GM18868 (cell line): ENCODE data around the gene SHISA6.

ENCODE experiments used
- ATAC-seq: cut with Tn5 transposase; IDR thresholded peaks from one replicate; pipeline ENCODE4 v1.9.1; 2021; ENCODE audit warnings: mild to moderate bottlenecking, moderate library complexity; ENCODE audit not compliant: unreplicated experiment

SHISA6 gene

GRCh38 chr17:11264183-11264871, 23.3 kb downstream of the SHISA6 start:
- ATAC-seq, result no peak

GRCh38 chr17:11267999-11268575, 27.1 kb downstream of the SHISA6 start:
- no peak for ATAC-seq

DNA sequence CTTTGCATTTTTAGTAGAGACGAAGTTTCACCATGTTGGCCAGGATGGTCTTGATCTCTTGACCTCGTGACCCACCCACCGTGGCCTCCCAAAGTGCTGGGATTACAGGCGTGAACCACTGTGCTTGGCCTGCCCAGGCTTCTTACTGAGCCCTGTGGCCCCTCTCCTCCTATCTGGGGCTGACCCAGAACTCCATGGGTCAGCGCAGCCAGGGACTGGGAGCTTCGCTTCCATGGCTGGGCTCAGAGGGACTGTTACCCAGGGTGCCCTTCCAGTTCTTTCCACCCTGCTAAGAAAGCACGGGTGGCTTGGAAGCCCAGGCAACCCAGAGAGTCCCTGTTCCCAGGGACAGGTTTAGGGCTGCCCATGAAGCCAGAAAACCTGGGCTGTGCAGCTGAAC, 28.2 kb downstream of the SHISA6 start:
- ATAC-seq, result no peak

DNA sequence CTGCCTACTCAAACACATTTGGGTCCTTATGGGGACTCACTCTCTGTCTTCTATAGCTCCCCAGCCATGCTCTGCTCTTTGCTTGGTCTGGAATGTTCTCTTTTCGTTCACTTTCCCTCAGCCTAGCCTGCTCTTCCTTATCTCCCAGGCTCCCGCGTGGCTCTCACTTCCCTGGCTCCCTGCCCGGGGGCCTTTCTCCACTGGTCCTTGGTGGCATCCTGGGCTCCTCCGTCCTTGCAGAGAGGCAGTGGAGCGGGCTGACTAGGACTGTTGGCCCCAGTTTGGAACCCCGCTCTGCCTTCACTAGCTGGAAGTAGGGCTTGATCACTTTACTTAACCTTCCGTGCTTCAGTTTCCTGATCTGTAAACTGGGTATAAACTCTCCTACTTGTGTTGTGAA, 31.2 kb downstream of the SHISA6 start:
- no peak for ATAC-seq

- ATAC-seq, result no peak
Observed at GRCh38 chr17:11273596-11273995, 32.6 kb downstream of the SHISA6 start.

GRCh38 chr17:11274106-11274505, 33.1 kb downstream of the SHISA6 start:
- ATAC-seq, result no peak

- no peak for ATAC-seq
Observed at GRCh38 chr17:11276486-11276885, 35.5 kb downstream of the SHISA6 start.

DNA sequence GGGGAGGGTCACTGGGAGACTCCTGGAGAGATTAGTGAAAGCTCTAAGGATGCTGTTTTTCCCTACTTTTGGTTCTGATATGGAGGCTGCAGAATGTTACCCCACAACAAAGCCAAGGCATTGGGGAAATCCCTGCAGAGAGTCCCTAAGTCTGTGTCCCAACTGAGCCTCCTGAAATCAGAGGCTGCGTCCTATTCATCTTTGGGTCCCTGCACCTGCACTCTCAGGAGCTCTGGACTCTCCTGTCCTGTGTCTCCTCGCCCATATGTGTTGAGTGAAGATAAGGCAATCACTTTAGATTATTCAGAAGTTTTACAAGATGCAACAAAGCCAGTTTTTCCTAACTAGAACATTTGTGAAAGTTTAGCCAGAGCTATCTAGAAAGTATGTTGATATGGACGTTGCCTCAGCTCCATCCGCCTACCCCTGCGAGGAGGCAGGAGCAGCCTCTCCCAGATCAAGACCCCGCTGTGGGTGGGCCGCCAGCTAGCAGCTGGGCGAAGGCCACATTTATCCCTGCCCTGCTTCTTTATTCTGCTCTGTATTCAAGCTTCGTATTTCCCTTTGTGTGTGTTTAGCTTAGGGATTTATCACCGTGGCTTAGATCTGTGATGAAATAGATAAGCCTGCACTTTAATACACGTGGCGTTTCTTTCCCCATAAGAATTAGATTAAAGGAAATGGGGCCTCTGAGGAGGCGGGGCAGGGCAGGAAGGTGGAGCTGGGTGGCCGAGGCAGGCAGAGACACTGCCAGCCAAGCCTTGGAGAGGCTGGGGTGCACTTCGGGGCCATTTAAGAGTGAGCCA, 37.4 kb downstream of the SHISA6 start:
- ATAC-seq, result no peak

DNA sequence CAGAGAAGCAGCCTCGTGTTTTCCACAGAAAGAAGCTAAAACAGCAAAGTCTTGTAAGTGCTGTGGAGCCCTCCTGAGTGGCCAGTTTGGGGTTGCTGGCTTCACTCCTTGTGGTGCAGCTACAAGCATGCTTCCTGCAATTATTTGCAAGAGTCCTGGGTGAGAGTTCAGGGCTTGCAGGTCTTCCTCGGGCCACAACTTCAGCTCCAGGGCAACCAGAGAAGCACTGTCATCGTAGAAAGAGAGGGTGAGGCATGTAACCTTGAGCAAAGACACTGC, 37.9 kb downstream of the SHISA6 start:
- no peak for ATAC-seq

GRCh38 chr17:11279776-11280344, 38.8 kb downstream of the SHISA6 start:
- ATAC-seq, result no peak

GRCh38 chr17:11282586-11282985, 41.6 kb downstream of the SHISA6 start:
- no peak for ATAC-seq

DNA sequence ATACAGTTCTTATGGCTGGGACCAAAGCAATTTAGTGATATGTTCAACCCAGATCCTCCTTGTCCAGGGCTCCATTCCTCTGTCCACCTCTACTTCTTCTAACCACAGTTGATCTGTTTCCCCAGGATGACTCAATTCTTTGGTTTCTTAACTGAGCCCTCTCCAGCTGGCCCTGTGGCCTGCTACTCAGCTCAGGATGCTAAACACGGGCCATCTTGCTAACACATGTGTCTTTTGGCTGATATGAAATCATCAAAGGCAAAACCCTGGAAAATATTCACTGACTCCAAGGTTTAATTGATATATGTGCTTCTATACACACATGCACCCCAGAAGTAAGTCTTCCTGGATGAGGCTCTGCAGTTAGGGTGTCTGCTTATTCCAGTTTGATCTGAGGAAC, 43.8 kb downstream of the SHISA6 start:
- no peak for ATAC-seq

GRCh38 chr17:11285946-11286345, 44.9 kb downstream of the SHISA6 start:
- ATAC-seq, result no peak

DNA sequence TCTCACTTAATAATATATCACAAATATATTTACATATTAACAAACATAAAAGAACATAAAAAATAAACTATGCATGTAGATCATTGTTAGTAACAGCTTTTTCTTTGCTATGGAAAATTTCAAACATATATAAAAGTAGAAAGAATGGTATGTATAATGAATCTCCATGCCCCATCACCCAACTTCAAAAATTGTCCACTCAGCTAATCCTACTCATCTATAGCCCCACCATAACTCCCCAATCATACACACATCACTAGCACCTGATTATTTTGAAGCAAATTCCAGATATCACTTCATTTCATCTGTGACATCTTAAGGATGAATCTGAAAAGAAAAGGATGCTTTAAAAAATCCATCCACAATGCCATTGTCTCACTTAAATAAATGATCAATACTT, 46.8 kb downstream of the SHISA6 start:
- ATAC-seq, result no peak

DNA sequence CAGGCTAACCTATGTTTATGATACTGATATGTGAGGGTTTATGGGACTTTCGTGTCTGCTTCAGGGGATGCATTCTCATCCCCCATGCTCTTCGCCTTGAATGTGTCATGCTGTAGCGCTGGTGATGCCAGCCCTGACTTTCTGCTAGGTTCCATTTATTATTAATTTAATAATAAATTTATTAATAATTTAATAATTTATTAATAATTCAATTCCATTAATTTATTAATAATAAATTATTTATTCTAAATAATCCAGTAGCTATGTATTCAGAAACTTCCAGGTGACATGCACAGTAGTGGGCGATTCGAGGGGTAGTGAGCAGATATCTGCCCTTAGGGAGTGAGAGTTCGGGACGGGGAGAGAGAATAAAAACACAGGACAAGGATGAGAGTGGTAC, 49.8 kb downstream of the SHISA6 start:
- ATAC-seq, result no peak

- no peak for ATAC-seq
Observed at GRCh38 chr17:11292491-11292890, 51.5 kb downstream of the SHISA6 start.

GRCh38 chr17:11293480-11293879, 52.5 kb downstream of the SHISA6 start:
- ATAC-seq, result no peak

GRCh38 chr17:11294826-11295225, 53.8 kb downstream of the SHISA6 start:
- no peak for ATAC-seq

- ATAC-seq, result no peak
Observed at GRCh38 chr17:11296994-11297393, 56.0 kb downstream of the SHISA6 start.

DNA sequence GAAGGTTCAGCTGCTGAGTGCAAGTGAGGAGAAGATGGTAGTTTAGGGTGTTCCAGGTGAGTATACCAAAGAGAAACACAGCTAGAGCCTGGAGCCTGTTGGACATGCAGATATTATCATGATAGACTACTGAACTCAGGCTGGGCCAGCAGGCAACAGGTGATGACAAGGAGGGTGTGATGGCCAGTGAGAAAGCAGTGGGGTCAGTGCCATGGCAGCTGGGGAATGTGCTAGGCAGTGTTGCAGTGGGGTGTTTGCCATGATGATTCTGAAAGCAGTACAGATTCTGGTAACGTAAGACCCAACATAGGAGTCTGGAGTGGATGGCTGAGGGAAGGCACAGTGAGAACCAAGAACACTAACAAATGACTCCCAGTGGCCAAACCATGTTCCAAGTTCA, 57.4 kb downstream of the SHISA6 start:
- ATAC-seq, result no peak

GRCh38 chr17:11300201-11300600, 59.2 kb downstream of the SHISA6 start:
- ATAC-seq, result no peak

GRCh38 chr17:11300738-11301137, 59.7 kb downstream of the SHISA6 start:
- no peak for ATAC-seq
